ENCODE results near the gene LAMC2.

The LAMC2 gene

DNA sequence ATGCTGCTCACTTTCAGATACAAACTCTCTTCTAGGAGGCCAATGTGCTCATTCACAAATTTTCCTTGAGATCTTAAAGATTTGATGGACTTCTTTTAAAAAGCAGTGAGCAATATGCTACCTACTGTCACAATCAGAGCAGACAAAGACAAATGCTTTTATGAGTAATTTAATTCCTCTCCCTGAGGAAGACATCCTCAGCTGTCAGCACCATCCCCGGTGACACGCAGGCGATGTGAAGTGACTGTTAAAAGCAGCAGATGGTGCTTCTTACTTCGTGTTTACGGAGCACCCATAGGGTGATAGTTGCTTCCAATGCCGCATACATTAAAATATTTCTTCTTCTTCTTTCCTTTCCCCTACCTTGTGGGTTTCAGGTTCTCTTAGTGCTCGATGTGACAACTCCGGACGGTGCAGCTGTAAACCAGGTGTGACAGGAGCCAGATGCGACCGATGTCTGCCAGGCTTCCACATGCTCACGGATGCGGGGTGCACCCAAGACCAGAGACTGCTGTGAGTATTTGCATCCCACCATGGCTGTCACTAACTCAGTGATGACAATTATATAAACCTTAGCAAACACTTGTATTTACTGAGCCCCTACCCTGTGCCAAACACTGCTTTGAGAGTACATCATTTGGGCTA, 29.1 kb downstream of the LAMC2 start:
- no peak for DNase-seq

GRCh38 chr1:183215936-183216335, 29.9 kb downstream of the LAMC2 start:
- DNase-seq = no peak

GRCh38 chr1:183218027-183218618, 32.1 kb downstream of the LAMC2 start:
- peak; percentile 34 for DNase-seq

- DNase-seq = no peak
Observed at GRCh38 chr1:183218971-183219615, 33.0 kb downstream of the LAMC2 start.

GRCh38 chr1:183219616-183220009, 33.5 kb downstream of the LAMC2 start:
- DNase-seq = no peak

DNA sequence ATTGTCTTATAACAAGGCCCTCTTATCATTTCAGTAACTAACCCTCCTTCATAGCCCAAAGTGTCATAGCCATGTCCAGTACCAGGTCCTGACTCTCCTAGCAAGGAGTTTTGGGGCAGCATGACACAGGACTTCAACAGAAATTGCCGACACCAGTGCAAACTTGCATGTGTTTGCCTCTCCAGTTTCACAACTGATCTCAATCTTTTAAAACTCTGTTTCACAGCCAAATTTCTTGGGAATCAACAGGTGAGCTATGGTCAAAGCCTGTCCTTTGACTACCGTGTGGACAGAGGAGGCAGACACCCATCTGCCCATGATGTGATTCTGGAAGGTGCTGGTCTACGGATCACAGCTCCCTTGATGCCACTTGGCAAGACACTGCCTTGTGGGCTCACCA, 36.8 kb downstream of the LAMC2 start:
- no peak for DNase-seq

DNA sequence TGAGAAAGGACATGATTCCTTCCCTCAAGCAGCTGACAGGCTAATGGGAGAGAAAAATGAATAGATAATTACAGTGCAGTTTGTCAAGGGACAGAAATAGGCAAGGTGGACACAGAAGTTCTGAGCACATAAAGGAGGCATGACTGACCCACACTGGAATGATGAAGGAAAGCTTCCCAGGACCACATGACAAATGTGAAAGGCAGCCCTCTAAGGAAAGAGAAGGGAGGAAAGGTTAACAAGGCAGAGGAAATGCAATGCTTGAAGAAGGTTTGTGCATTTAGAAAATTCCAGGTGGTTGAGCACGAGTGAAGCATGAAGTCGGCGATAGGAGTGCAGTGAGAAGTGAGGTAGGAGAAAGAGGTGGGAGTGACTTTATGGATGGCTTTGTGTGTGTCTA, 37.4 kb downstream of the LAMC2 start:
- DNase-seq = no peak

DNA sequence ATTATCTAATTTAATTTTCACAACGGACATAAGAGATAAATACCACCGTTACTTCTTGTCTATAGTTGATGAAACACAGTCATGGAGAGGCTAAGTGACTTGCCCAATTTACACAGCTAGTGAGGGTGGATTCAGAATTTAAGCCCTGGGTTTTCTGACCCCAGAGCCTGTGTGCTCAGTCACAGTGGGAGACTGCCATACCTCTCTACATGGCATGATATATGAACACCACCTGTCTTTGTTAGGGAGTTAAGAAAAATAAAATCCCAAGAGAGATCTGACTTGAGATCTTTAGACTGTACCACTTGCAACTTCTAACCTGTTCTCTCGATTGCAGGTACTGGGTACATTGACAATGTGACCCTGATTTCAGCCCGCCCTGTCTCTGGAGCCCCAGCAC, 40.3 kb downstream of the LAMC2 start:
- no peak for DNase-seq

- no peak for DNase-seq
Observed at GRCh38 chr1:183226963-183227362, 40.9 kb downstream of the LAMC2 start.

DNA sequence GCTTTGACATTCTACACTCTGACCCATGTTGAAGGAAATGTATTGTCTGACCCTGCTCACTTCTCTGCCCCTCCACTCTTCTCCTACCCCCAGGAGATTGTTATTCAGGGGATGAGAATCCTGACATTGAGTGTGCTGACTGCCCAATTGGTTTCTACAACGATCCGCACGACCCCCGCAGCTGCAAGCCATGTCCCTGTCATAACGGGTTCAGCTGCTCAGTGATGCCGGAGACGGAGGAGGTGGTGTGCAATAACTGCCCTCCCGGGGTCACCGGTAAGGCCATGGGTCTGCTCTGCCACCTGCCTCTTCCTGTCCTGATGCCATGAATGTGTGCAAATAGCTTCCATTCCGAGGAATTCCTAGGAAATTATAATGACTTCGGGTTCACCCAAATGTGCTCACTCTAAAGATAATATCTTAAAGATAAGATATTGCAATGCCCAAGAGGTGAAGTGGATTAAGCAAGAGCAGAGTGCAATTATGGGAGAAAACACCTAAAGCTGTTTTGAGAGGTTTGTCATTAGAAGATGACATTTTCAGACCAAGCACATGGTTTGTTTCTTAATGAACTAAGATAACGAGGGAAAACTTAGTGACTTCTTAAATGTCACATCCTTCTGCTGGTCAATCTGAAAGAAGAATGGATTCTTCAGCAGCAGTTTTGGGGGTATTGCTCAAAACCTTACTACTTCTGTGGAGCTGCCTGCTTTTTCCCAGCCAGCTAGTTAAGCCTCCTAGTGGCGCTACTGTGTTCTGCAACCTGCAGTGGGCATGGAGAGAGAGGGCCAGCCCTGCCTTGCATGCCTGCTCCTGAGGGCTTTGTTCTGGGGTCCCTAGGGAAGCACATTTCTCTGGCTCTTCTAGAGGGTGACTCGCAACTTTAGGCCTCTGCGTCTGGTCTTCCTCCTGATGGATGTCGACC, 41.6 kb downstream of the LAMC2 start:
- no peak for DNase-seq

- no peak for DNase-seq
Observed at GRCh38 chr1:183228347-183229220, 42.5 kb downstream of the LAMC2 start.

GRCh38 chr1:183230413-183230812, 44.3 kb downstream of the LAMC2 start:
- no peak for DNase-seq

DNA sequence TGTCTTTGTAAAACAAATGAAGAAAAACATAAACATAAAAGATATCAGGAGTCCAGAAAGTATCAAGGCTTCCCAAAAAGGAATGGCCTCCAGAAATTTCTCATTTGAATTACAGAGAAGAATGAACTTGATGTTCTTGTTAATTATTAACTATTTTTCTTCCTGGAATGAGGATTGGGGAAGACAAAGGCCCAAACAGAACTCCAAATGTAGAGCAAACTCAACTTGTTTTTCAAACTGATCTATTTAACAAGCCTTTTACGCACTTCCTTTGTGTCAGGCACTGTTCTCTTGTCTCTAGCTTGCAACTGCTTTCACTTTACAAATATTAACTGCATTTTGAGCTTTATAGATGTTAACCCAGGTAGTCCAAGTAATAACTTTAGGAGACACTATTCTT, 45.5 kb downstream of the LAMC2 start:
- no peak for DNase-seq

DNA sequence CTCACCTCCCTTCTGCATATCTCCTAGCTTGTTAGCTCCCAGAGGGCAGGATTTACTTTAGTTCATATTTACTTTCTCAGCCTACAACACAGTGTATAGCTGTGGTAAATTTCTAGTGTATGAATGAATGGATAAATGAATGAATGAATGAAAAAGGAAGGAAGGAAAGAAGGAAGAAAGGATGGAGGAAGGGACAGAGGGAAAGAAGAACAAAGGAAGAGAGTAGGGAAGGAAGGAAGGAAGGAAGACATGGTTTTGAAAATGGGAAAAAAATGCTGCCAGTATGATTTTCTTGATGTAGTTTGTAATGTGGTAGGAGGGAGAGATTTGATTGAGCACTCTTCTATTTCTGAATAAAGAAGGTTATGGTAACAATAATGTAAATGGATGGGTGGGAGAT, 47.0 kb downstream of the LAMC2 start:
- no peak for DNase-seq

GRCh38 chr1:183234660-183235476, 48.8 kb downstream of the LAMC2 start:
- no peak for DNase-seq

DNA sequence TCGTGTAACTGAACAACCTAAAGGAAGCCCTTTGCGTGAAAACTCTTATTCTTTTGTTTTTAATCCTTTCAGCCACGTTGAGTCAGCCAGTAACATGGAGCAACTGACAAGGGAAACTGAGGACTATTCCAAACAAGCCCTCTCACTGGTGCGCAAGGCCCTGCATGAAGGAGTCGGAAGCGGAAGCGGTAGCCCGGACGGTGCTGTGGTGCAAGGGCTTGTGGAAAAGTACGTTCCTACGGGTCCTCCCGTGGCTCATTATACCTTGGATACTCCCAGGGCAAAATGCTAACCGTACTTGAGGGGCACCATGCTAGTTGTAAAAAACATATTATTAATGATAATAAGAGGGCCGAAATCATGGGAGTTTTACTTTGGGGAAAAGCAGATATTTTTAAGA, 49.4 kb downstream of the LAMC2 start:
- DNase-seq = no peak

GRCh38 chr1:183236158-183236725, 50.2 kb downstream of the LAMC2 start:
- no peak for DNase-seq

GRCh38 chr1:183237046-183237445, 51.0 kb downstream of the LAMC2 start:
- DNase-seq = no peak

- DNase-seq = no peak
Observed at GRCh38 chr1:183238071-183238470, 52.0 kb downstream of the LAMC2 start.

- no peak for DNase-seq
Observed at GRCh38 chr1:183239220-183239742, 53.2 kb downstream of the LAMC2 start.

Data from NCI-H2081 treated with DMSO at 0.1 percent for 48 hours (cell line).